H1 (cell line): ENCODE data around the gene PRPS1. TPM values are rescaled to one million over a fixed set of nuclear protein-coding genes. Genes with fewer than 3 reads are reported as not detected.

Experiments used
- EP300 ChIP-seq, 2 experiments: IDR thresholded peaks; 1 replicate in 1 of 2; 2 replicates in 1 of 2; pipeline ENCODE4 v1.6.1; 2011 to 2012; ENCODE audit warnings: low read depth in 2 of 2, low read length in 2 of 2, mild to moderate bottlenecking in 2 of 2, borderline replicate concordance in 1 of 2, inconsistent platforms in 1 of 2, moderate library complexity in 1 of 2
- EZH2 ChIP-seq: fragments of 200-600 bp; sonication (generic); IDR thresholded peaks from 2 replicates; pipeline ENCODE4 v1.7.1; 2012; ENCODE audit warnings: low read depth, mild to moderate bottlenecking, moderate library complexity, low read length, inconsistent platforms; ENCODE audit not compliant: severe bottlenecking
- KDM1A ChIP-seq: fragments of 200-600, 300-600 bp; sonication (generic); IDR thresholded peaks from 2 replicates; pipeline ENCODE4 v1.7.1; 2016; ENCODE audit warnings: mild to moderate bottlenecking, low read length, borderline replicate concordance
- polyA plus RNA-seq, 7 experiments: library from polyadenylated mRNA; depleted of rRNA in 3 of 7; stranded (reverse) in 5 of 7; unstranded in 2 of 7; fragments of >200 nt in 5 of 7; fragments of 200-250 nt in 2 of 7; gene quantifications; 1 replicate in 5 of 7; 2 replicates in 1 of 7; 4 replicates in 1 of 7; pipeline versions ENCODE4 v1.2.1 to v1.2.3, GENCODE V29; 2011 to 2013; ENCODE audit warnings: missing spikeins in 2 of 7, mixed read lengths in 2 of 7
- total RNA-seq: library from RNA; stranded (reverse); fragmentation: NEBNext Ultra II Directional; extraction: Animal tissue kit (Norgen Biotek cat#: 25700); gene quantifications from 2 replicates; pipeline ENCODE4 v1.2.1, GENCODE V29; 2021

The PRPS1 gene
- total and polyA plus RNA-seq, 2 of the 8 experiments (the other 6 are each of a cell fraction or from before 2014, with no cell fraction given), result 90.1 to 110 TPM

DNA sequence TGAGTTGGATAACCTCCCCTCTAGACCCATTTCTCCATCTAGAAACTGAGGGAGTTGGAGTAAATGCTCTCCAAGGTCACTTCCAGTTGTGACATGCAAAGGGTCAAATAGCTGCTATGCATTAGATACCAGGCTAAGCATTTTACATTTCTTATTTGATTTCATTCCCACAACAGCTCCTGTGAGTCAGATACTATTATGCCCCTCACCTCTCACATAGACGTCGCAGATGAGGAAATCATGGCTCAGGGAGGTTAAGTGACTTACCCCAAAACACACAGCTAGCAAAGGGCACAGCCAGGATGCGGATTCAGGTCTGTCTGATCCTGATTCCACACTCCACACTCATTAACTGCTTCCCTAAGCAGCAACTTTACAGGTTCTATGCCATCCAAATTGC, 57.7 kb downstream of the PRPS1 start (continued):
- TF ChIP-seq EP300 (IDR thresholded peaks at IDR 0.05; ENCODE audit: borderline replicate concordance in 1 of 2, low read depth in 2 of 2, low read length in 2 of 2) (no peak), EZH2 (no peak), KDM1A (no peak)
- TF ChIP-seq, all 59 proteins: peak for 0
